Mesothelial cell of epicardium (in vitro differentiated cells): ENCODE measurements around the gene PDGFRB. TPM values are rescaled to one million over a fixed set of nuclear protein-coding genes. Genes with fewer than 3 reads are reported as not detected.

Experiments
- DNase-seq, 2 experiments: peaks; one replicate each; pipeline ENCODE4 v3.0.0; 2021; ENCODE audit warnings: low spot score in 2 of 2; ENCODE audit not compliant: unreplicated experiment in 2 of 2
- H3K27ac Mint-ChIP-seq: 2 replicates; pipeline ENCODE4 v1.8.0; 2021; ENCODE audit warnings: mixed read lengths
- H3K27me3 Mint-ChIP-seq: 2 replicates; pipeline ENCODE4 v1.8.0; 2021; ENCODE audit warnings: low read depth, mixed read lengths
- H3K36me3 Mint-ChIP-seq: 2 replicates; pipeline ENCODE4 v1.8.0; 2021; ENCODE audit warnings: mixed read lengths
- H3K4me1 Mint-ChIP-seq: 2 replicates; pipeline ENCODE4 v1.8.0; 2021; ENCODE audit warnings: mixed read lengths
- H3K4me3 Mint-ChIP-seq: 2 replicates; pipeline ENCODE4 v1.8.0; 2021; ENCODE audit warnings: mild to moderate bottlenecking, moderate library complexity, mixed read lengths
- H3K9me3 Mint-ChIP-seq: 2 replicates; pipeline ENCODE4 v1.8.0; 2021; ENCODE audit warnings: mixed read lengths
- total RNA-seq: library from RNA; stranded (reverse); gene quantifications from 3 replicates; pipeline ENCODE4 v1.2.1, GENCODE V29; 2021
- TF ChIP-seq, protein P1 (sequence below): fragments of 200-600 bp; sonication (generic); IDR thresholded peaks from one replicate; pipeline ENCODE4 v1.5.0; 2021; ENCODE audit warnings: antibody characterized with exemption; ENCODE audit not compliant: unreplicated experiment

The PDGFRB gene
- total RNA-seq, 1 donor from 2014 or later, result 100 TPM

DNA sequence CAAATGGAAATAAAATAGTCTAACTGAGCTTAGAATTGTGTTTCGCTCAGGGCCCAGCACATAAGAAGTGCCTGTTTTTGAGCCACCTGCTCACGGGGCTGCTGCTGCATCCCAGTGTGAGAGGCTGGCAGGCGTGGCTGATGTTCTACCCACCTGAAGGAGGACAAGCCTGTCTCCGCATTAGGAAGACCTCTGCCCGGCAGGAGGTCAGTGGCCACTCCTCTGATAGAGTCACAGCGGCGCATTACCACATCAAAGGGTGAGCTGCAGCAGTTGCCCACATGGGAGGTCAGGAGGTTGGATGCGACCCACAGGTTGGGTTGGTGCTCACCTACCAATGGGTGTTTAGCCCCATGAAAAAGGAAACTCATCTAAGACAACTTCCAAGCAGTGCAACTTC lies 30.5 kb upstream of the PDGFRB start:
- Mint-ChIP-seq H3K9me3 (no peaks in the 10 kb centered on the region), H3K27me3 (peaks cover 43% of the 10 kb centered on the region), H3K4me1 (peaks cover 8% of the 10 kb centered on the region), H3K4me3 (no peak overlapping the region), H3K27ac (no peak overlapping the region), H3K36me3 (no peaks in the 10 kb centered on the region)
- DNase-seq, result no peak
- TF ChIP-seq, protein P1, sequence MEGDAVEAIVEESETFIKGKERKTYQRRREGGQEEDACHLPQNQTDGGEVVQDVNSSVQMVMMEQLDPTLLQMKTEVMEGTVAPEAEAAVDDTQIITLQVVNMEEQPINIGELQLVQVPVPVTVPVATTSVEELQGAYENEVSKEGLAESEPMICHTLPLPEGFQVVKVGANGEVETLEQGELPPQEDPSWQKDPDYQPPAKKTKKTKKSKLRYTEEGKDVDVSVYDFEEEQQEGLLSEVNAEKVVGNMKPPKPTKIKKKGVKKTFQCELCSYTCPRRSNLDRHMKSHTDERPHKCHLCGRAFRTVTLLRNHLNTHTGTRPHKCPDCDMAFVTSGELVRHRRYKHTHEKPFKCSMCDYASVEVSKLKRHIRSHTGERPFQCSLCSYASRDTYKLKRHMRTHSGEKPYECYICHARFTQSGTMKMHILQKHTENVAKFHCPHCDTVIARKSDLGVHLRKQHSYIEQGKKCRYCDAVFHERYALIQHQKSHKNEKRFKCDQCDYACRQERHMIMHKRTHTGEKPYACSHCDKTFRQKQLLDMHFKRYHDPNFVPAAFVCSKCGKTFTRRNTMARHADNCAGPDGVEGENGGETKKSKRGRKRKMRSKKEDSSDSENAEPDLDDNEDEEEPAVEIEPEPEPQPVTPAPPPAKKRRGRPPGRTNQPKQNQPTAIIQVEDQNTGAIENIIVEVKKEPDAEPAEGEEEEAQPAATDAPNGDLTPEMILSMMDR, result no peak

DNA sequence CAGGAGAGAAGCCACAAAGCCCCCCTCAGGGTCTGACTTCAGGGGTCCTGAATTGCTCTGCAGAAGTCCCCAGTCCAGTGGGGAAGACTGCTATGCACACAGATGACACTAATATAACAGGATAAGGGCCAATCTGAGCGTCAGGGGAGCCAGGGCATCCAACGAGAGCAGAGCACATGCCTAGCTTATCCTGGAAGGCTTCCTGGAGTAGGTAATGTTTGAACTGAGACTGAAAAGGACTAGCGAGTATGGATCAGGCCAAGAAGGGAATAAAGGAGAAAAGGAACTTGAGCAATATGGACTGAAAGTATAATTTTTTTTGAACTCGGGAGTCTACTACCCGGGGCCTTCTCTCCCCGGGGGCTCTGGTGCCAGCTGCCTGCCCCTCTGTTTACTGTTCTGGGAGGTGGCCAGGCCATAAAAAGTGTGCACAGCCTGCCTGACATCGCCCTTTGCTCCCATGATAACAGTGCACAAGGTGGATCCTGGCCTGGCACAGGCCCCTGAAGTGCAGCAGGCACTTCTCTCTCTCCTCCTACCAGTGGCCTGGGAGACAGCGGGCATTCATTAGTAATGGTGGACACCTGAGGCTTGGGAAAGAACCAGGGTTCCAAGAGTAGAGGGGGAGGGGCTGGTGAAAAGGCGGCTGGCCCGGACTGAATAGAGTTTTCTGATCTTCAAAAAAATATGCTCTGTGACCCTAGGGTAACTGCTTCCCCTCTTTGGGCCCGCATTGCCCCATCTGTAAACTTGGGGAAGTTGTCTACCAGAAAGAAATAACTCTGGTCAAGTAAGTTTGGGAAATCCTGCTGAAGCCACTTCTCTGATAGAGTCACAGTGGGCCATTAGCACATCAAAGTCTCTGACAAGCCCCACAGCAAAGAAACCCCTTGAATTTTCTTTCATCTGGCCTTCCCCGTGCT lies 29.6 kb upstream of the PDGFRB start:
- TF ChIP-seq, protein P1, result no peak
- Mint-ChIP-seq H3K36me3 (no peaks in the 10 kb centered on the region), H3K27me3 (peaks cover 34% of the 10 kb centered on the region), H3K4me3 (no peak overlapping the region), H3K9me3 (no peaks in the 10 kb centered on the region), H3K4me1 (peaks cover 8% of the 10 kb centered on the region), H3K27ac (no peak overlapping the region)
- DNase-seq, result no peak

DNA sequence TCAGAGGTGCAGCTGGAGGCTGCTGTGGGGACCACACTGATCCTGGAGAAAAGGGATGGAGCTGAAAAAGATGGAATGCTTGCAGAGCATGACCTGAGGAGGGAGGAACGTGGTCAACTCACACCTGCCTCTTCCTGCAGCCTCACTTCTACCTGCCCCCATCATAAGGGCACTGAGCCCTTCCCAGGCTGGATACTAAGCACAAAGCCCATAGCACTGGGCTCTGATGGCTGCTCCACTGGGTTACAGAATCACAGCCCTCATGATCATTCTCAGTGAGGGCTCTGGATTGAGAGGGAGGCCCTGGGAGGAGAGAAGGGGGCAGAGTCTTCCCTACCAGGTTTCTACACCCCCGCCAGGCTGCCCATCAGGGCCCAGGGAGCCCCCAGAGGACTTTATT lies 28.4 kb upstream of the PDGFRB start:
- Mint-ChIP-seq H3K4me1 (peaks cover 6% of the 10 kb centered on the region), H3K27me3 (peaks cover 21% of the 10 kb centered on the region), H3K9me3 (no peaks in the 10 kb centered on the region), H3K27ac (no peak overlapping the region), H3K4me3 (no peak overlapping the region), H3K36me3 (no peaks in the 10 kb centered on the region)
- DNase-seq, result no peak
- TF ChIP-seq, protein P1, result no peak

DNA sequence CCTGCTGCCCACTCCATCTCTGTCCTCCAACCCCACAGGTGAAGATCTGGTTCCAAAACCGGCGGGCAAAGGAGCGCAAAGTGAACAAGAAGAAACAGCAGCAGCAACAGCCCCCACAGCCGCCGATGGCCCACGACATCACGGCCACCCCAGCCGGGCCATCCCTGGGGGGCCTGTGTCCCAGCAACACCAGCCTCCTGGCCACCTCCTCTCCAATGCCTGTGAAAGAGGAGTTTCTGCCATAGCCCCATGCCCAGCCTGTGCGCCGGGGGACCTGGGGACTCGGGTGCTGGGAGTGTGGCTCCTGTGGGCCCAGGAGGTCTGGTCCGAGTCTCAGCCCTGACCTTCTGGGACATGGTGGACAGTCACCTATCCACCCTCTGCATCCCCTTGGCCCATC lies 27.8 kb upstream of the PDGFRB start:
- Mint-ChIP-seq H3K4me1 (peaks cover 6% of the 10 kb centered on the region), H3K36me3 (no peaks in the 10 kb centered on the region), H3K27me3 (peaks cover 16% of the 10 kb centered on the region), H3K9me3 (no peaks in the 10 kb centered on the region), H3K27ac (no peak overlapping the region), H3K4me3 (no peak overlapping the region)
- TF ChIP-seq, protein P1, result no peak
- no peak for DNase-seq

DNA sequence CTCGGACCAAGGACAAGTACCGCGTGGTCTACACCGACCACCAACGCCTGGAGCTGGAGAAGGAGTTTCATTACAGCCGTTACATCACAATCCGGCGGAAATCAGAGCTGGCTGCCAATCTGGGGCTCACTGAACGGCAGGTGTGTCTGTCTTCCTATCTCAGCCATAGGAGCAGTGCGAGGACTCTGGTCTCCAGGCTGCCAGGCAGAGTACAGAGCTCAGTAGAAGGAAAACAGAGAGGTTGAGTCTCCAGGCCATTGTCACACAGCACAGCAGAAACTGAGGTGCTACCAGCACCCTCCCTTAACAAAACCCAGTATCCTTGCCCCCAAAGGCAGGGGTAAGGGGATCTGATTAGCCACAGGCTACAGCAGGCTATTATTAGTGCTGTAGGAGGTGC lies 27.1 kb upstream of the PDGFRB start:
- H3K27me3 Mint-ChIP-seq, result peaks cover 11% of the 10 kb centered on the region
- no peak overlapping the region for H3K4me3 Mint-ChIP-seq
- H3K36me3 Mint-ChIP-seq, result no peaks in the 10 kb centered on the region
- peaks cover 6% of the 10 kb centered on the region for H3K4me1 Mint-ChIP-seq
- TF ChIP-seq, protein P1, result no peak
- no peak for DNase-seq
- no peak overlapping the region for H3K27ac Mint-ChIP-seq
- no peaks in the 10 kb centered on the region for H3K9me3 Mint-ChIP-seq
